GM06990 (cell line): ENCODE data around the gene TP63.

Source experiments
- DNase-seq: peaks from one replicate; pipeline ENCODE4 v3.0.0-alpha.2; 2011; ENCODE audit not compliant: insufficient read length; ENCODE audit errors: extremely low read depth
- H3K27me3 ChIP-seq: replicated peaks from 2 replicates; pipeline ENCODE4 v1.6.0; 2011; ENCODE audit warnings: low read length; ENCODE audit not compliant: control insufficient read depth, insufficient read depth
- H3K36me3 ChIP-seq: 2 replicates; pipeline ENCODE4 v1.5.1; 2011; ENCODE audit warnings: low read length; ENCODE audit not compliant: control insufficient read depth, insufficient read depth
- H3K4me3 ChIP-seq: replicated peaks from 2 replicates; pipeline ENCODE4 v1.5.1; 2011; ENCODE audit warnings: low read depth, mild to moderate bottlenecking, control low read depth, low read length
- CTCF ChIP-seq: IDR thresholded peaks from 2 replicates; pipeline ENCODE4 v1.5.1; 2011; ENCODE audit warnings: low read length, control low read depth, mild to moderate bottlenecking, inconsistent platforms; ENCODE audit not compliant: insufficient read depth, poor library complexity, severe bottlenecking

Gene TP63

GRCh38 chr3:189677667-189678066, 46.5 kb downstream of the TP63 start:
- H3K27me3 ChIP-seq: no peaks in the 10 kb centered on the region
- no peak for DNase-seq
- H3K4me3 ChIP-seq: no peak overlapping the region
- peaks cover 2% of the 10 kb centered on the region; the same call in 1 of the 2 replicates for H3K36me3 ChIP-seq
- no peak for TF ChIP-seq CTCF

- H3K27me3 ChIP-seq: no peaks in the 10 kb centered on the region
- TF ChIP-seq CTCF: no peak
- DNase-seq: no peak
- H3K36me3 ChIP-seq: peaks cover 2% of the 10 kb centered on the region; the same call in 1 of the 2 replicates
- no peak overlapping the region for H3K4me3 ChIP-seq
Observed at GRCh38 chr3:189680723-189681122, 49.5 kb downstream of the TP63 start.

- no peak for DNase-seq
- no peak for TF ChIP-seq CTCF
- H3K36me3 ChIP-seq: peaks cover 2% of the 10 kb centered on the region; the same call in 1 of the 2 replicates
- H3K4me3 ChIP-seq: no peak overlapping the region
- no peaks in the 10 kb centered on the region for H3K27me3 ChIP-seq
Observed at GRCh38 chr3:189683546-189684255, 52.5 kb downstream of the TP63 start.

GRCh38 chr3:189684317-189684716, 53.1 kb downstream of the TP63 start:
- no peak for TF ChIP-seq CTCF
- H3K36me3 ChIP-seq: peaks cover 2% of the 10 kb centered on the region; the same call in 1 of the 2 replicates
- DNase-seq: no peak
- no peak overlapping the region for H3K4me3 ChIP-seq
- H3K27me3 ChIP-seq: no peaks in the 10 kb centered on the region

- Histone ChIP-seq H3K36me3 (peaks cover 2% of the 10 kb centered on the region; the same call in 1 of the 2 replicates), H3K27me3 (no peaks in the 10 kb centered on the region), H3K4me3 (no peak overlapping the region)
- DNase-seq: no peak
- TF ChIP-seq CTCF: no peak
Observed at GRCh38 chr3:189685291-189685690, 54.1 kb downstream of the TP63 start.
